MM.1S (cell line): ENCODE results near the gene S1PR1.

Source experiments
- EZH2 ChIP-seq: fragments of 300-600 bp; sonication (generic); optimal IDR thresholded peaks from 2 replicates; pipeline ENCODE3; 2017; ENCODE audit warnings: low read depth, mild to moderate bottlenecking, antibody characterized with exemption, low read length, mixed read lengths
- TF ChIP-seq, protein P1 (sequence below): fragments of 300-600 bp; sonication (generic); IDR thresholded peaks from 2 replicates; pipeline ENCODE4 v1.5.1; 2016; ENCODE audit warnings: antibody characterized with exemption, low read length, mixed read lengths

DNA sequence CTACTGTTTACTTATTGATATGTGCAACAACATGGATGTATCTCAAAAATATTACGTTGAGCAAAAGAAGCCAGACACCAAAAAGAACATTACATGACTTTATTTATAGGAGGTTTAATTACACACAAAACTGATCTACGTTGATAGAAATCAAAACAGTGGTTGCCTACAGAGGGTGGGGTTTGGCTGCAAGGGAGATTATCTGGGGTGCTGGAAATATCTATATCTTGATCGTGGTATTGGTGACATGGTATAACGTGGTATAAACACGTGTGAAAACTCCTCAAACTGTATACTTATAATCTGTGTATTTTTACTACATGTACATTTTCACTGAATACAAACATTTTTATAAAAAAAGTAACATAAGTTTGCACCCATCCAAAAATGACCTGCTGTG lies 38.9 kb downstream of the S1PR1 start:
- TF ChIP-seq EZH2, result no peak
- TF ChIP-seq, protein P1, sequence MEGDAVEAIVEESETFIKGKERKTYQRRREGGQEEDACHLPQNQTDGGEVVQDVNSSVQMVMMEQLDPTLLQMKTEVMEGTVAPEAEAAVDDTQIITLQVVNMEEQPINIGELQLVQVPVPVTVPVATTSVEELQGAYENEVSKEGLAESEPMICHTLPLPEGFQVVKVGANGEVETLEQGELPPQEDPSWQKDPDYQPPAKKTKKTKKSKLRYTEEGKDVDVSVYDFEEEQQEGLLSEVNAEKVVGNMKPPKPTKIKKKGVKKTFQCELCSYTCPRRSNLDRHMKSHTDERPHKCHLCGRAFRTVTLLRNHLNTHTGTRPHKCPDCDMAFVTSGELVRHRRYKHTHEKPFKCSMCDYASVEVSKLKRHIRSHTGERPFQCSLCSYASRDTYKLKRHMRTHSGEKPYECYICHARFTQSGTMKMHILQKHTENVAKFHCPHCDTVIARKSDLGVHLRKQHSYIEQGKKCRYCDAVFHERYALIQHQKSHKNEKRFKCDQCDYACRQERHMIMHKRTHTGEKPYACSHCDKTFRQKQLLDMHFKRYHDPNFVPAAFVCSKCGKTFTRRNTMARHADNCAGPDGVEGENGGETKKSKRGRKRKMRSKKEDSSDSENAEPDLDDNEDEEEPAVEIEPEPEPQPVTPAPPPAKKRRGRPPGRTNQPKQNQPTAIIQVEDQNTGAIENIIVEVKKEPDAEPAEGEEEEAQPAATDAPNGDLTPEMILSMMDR, result no peak
